Thoracic aorta (tissue), 2 donors: ENCODE data around the gene C22orf39. TPM values are rescaled to one million over a fixed set of nuclear protein-coding genes. Genes with fewer than 3 reads are reported as not detected.

Experiments used
- ATAC-seq: fragments of 150-250 bp; one replicate; pipeline ENCODE4 v1.8.0; 2017; ENCODE audit warnings: low read depth; ENCODE audit not compliant: insufficient number of reproducible peaks, low FRiP score
- DNase-seq: peaks from one replicate; pipeline ENCODE4 v3.0.0-alpha.2; 2020; ENCODE audit warnings: low spot score
- H3K27ac ChIP-seq, 2 donors: fragments of 200-600 bp; sonication (generic); 1 replicate in 1 of 2; 2 replicates in 1 of 2; pipeline ENCODE4 v1.5.1; 2016; ENCODE audit warnings: mild to moderate bottlenecking in 2 of 2, moderate library complexity in 2 of 2
- H3K27me3 ChIP-seq: fragments of 200-600 bp; sonication (generic); replicated peaks from 2 replicates; pipeline ENCODE4 v1.6.0; 2016; ENCODE audit warnings: mild to moderate bottlenecking; ENCODE audit not compliant: insufficient read depth
- H3K36me3 ChIP-seq: fragments of 200-600 bp; sonication (generic); one replicate; pipeline ENCODE4 v1.5.1; 2016
- H3K4me1 ChIP-seq, 2 donors: fragments of 200-600 bp; sonication (generic); 1 replicate in 1 of 2; 2 replicates in 1 of 2; pipeline versions ENCODE4 v1.5.1 to v1.6.0; 2016; ENCODE audit warnings: low read depth in 2 of 2, mild to moderate bottlenecking in 1 of 2; ENCODE audit not compliant: control insufficient read depth in 1 of 2
- H3K4me3 ChIP-seq: fragments of 200-600 bp; sonication (generic); 2 replicates; pipeline ENCODE4 v1.5.1; 2016; ENCODE audit warnings: mild to moderate bottlenecking
- H3K9me3 ChIP-seq: fragments of 200-600 bp; sonication (generic); 2 replicates; pipeline ENCODE4 v1.5.1; 2016
- CTCF ChIP-seq: fragments of 200-600 bp; sonication (generic); IDR thresholded peaks from one replicate; pipeline ENCODE4 v1.5.1; 2019; ENCODE audit warnings: antibody characterized with exemption
- total RNA-seq, 2 donors: library from RNA; depleted of rRNA; stranded (reverse); fragments of >200 nt; gene quantifications; one replicate each; pipeline versions ENCODE4 v1.1.0 to v1.2.3, GENCODE V29; 2016

Gene C22orf39
- total RNA-seq, 2 donors from 2014 or later = 59.8 to 67.7 TPM

GRCh38 chr22:19397734-19398104 is 49.8 kb downstream of the C22orf39 start:
- no peak for ATAC-seq
- no peaks in the 10 kb centered on the region for H3K27me3 ChIP-seq
- peaks cover 49% of the 10 kb centered on the region for H3K36me3 ChIP-seq
- no peak overlapping the region for H3K27ac ChIP-seq
- no peaks in the 10 kb centered on the region for H3K4me1 ChIP-seq
- no peak overlapping the region for H3K4me3 ChIP-seq
- no peaks in the 10 kb centered on the region for H3K9me3 ChIP-seq
- no peak for TF ChIP-seq CTCF
- no peak for DNase-seq

- DNase-seq (no peak), ATAC-seq (no peak)
- H3K27me3 ChIP-seq = no peaks in the 10 kb centered on the region
- H3K4me1 ChIP-seq = no peaks in the 10 kb centered on the region
- H3K27ac ChIP-seq = no peak overlapping the region
- no peak for TF ChIP-seq CTCF
- no peak overlapping the region for H3K4me3 ChIP-seq
- H3K9me3 ChIP-seq = no peaks in the 10 kb centered on the region
- peaks cover 54% of the 10 kb centered on the region for H3K36me3 ChIP-seq
Observed at GRCh38 chr22:19396934-19397733, 50.4 kb downstream of the C22orf39 start.

- Histone ChIP-seq H3K4me1 (no peaks in the 10 kb centered on the region), H3K4me3 (no peak overlapping the region), H3K36me3 (peaks cover 60% of the 10 kb centered on the region), H3K27ac (no peak overlapping the region), H3K9me3 (no peaks in the 10 kb centered on the region), H3K27me3 (no peaks in the 10 kb centered on the region)
- no peak for TF ChIP-seq CTCF
- DNase-seq = no peak
- ATAC-seq = no peak
Observed at GRCh38 chr22:19396561-19396933, 51.0 kb downstream of the C22orf39 start.

- Histone ChIP-seq H3K36me3 (peaks cover 62% of the 10 kb centered on the region), H3K4me3 (no peak overlapping the region), H3K9me3 (no peaks in the 10 kb centered on the region), H3K27me3 (no peaks in the 10 kb centered on the region), H3K27ac (no peak overlapping the region), H3K4me1 (no peaks in the 10 kb centered on the region)
- no peak for ATAC-seq
- no peak for DNase-seq
- no peak for TF ChIP-seq CTCF
Observed at GRCh38 chr22:19395276-19395675, 52.2 kb downstream of the C22orf39 start.

GRCh38 chr22:19394274-19395050 is 53.0 kb downstream of the C22orf39 start:
- no peak overlapping the region for H3K4me3 ChIP-seq
- H3K27me3 ChIP-seq = no peaks in the 10 kb centered on the region
- no peaks in the 10 kb centered on the region for H3K9me3 ChIP-seq
- DNase-seq (no peak), ATAC-seq (no peak)
- no peak overlapping the region for H3K27ac ChIP-seq
- no peaks in the 10 kb centered on the region for H3K4me1 ChIP-seq
- peaks cover 70% of the 10 kb centered on the region for H3K36me3 ChIP-seq
- no peak for TF ChIP-seq CTCF
